ENCODE data around the gene TSPAN13.

GRCh38 chr7:16833373-16833772, 79.8 kb downstream of the TSPAN13 start:
- TF ChIP-seq CTCF (IDR thresholded peaks at IDR 0.05) = no peak
- no peak for TF ChIP-seq POLR2AphosphoS5 (IDR thresholded peaks at IDR 0.05)
- TF ChIP-seq POLR2A (IDR thresholded peaks at IDR 0.05; ENCODE audit: low read depth) = no peak
